Epithelial cell of proximal tubule (primary cell): ENCODE measurements around the gene CHD5. TPM values are rescaled to one million over a fixed set of nuclear protein-coding genes. Genes with fewer than 3 reads are reported as not detected.

Source experiments
- DNase-seq: peaks from one replicate; pipeline ENCODE4 v3.0.0-alpha.2; 2011; ENCODE audit warnings: low read depth
- H3K4me3 ChIP-seq: 2 replicates; pipeline ENCODE4 v1.5.1; 2011; ENCODE audit warnings: low read depth, mild to moderate bottlenecking, low read length
- total RNA-seq: library from RNA; depleted of rRNA; stranded (reverse); fragments of >200 nt; gene quantifications from 2 replicates; pipeline ENCODE4 v1.2.3, GENCODE V29; 2015
- TF ChIP-seq, protein P1 (sequence below): conservative IDR thresholded peaks from 2 replicates; pipeline ENCODE4 v1.5.1; 2012; ENCODE audit warnings: low read depth, mild to moderate bottlenecking, low read length

CHD5 gene
- total RNA-seq, 1 donor from 2014 or later: under 0.01 TPM

DNA sequence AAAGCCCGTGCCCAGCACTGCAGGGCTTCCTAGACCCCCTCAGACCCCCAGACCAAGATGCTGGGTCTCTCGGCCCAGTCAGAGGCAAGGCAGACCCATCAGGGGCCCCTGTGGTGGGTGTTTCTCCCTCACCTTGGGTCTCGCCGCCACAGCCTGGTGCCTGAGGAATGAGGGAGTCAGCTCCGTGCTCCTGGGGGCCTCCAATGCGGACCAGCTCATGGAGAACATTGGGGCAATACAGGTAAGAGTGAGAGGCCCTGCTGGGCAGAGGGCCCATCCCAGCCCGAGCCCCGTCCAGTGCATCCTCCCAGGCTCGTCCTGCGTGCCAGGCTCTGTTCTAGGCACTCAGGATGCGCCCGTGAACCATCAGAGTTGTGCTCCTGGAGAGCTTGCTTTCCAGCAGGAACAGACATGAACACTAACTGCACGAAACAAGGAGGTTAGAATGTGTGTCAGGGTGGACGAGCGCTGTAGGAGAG lies 83.0 kb downstream of the CHD5 start:
- TF ChIP-seq, protein P1, sequence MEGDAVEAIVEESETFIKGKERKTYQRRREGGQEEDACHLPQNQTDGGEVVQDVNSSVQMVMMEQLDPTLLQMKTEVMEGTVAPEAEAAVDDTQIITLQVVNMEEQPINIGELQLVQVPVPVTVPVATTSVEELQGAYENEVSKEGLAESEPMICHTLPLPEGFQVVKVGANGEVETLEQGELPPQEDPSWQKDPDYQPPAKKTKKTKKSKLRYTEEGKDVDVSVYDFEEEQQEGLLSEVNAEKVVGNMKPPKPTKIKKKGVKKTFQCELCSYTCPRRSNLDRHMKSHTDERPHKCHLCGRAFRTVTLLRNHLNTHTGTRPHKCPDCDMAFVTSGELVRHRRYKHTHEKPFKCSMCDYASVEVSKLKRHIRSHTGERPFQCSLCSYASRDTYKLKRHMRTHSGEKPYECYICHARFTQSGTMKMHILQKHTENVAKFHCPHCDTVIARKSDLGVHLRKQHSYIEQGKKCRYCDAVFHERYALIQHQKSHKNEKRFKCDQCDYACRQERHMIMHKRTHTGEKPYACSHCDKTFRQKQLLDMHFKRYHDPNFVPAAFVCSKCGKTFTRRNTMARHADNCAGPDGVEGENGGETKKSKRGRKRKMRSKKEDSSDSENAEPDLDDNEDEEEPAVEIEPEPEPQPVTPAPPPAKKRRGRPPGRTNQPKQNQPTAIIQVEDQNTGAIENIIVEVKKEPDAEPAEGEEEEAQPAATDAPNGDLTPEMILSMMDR: no peak
- DNase-seq: no peak
- no peak overlapping the region for H3K4me3 ChIP-seq

DNA sequence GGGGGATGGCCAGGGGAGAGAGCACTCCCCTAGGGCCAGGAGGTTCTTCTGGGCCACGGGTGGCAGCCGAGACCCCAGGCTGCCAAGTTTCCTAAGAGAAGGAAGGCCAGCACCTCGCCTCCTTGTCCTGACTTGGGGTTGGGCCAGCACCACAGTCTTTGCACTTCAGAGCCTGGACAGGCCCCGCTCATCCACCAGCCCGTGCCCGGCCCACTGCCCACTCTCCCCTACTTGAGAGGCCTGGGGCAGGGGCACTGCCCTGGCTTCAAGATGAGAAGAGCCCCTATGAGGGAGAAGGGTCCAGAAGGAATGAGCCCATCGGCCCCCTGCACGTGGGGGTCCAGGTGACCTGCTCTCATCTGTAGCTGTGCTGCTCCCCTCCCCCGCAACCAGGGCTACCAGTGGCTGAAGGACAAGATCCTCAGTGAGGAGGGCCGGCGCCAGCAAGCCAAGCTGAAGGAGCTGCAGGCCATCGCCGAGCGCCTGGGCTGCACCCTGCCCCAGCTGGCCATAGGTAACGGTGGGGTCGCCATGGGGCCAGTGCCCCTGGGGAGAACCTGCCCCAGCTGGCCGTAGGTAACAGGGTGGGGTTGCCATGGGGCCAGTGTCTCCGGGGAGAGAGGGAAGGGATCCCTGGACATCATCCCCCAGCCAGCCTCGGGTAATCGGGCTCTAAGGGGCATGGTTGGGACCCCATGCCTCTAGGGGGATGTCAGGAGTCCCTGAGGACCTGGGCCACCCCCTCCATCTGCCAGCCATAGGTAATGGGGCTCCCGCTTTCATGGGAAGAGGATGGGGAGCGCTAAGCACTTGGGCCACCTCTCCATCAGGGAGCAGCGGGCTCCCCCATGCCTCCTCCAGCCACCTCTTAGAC lies 83.6 kb downstream of the CHD5 start:
- TF ChIP-seq, protein P1: no peak
- no peak overlapping the region for H3K4me3 ChIP-seq
- no peak for DNase-seq

DNA sequence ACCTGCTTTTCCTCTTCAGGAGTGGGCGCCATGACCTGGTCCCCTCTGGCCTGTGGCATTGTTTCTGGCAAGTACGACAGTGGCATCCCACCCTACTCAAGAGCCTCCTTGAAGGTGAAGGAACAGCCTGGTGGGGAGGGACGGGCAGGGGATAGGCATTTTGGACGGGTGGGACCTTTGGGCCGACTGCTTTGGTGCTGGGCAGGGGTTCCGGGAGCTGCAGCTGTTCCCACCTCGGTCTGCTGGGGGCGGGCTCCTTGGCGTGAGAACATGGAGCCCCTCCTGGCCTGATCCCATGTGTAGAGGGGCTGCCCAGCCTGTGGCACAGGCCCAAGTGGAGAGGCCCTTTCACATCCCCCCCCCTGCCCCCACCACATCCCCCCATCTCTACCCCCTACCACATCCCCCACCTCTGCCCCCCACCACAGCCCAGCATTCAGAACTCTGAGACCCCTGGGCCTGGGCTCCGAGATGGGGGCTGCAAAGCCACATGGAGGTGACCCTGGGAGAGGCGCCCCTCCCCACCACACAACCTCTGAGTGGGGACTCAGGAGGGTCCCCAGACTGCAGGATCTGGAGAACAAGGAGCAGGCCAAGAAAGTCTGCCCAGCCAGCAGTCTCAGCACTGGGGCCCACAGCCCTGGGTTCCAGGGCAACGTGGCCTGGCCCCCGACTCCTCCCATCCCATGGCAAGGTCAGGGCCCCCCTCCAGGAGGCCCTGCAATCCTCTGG lies 84.4 kb downstream of the CHD5 start:
- DNase-seq: no peak
- TF ChIP-seq, protein P1: no peak
- no peak overlapping the region for H3K4me3 ChIP-seq

DNA sequence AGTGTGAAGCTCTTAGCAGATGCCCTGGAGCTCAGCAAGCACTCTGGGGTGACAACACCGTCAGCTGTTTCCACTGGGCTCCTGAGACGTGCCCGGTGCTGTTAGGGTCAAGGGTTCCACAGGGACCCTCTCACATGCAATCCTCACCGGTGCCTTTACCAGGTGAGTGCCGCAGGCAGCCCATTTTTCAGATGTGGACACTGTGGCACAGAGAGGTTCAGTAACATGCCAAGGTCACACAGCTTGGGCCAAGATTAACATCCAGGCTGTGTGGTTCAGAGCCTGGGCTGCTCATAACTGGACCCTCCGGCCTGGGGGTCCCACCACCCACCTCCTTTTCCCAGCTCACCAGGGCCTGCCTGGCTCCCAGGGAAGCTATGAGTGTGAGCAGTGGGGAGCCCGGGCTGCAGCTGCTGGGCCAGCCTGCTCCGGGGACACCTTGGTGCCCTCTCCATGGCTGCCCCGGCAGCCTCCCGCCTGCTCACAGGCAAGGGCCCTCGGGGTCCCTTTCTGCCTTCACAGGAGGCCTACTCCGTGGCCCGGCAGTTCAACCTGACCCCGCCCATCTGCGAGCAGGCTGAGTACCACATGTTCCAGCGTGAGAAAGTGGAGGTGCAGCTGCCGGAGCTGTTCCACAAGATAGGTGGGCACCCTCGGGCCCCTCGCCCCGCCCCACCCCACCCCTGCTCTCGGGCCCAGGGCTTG lies 85.2 kb downstream of the CHD5 start:
- no peak for DNase-seq
- no peak overlapping the region for H3K4me3 ChIP-seq
- TF ChIP-seq, protein P1: no peak

DNA sequence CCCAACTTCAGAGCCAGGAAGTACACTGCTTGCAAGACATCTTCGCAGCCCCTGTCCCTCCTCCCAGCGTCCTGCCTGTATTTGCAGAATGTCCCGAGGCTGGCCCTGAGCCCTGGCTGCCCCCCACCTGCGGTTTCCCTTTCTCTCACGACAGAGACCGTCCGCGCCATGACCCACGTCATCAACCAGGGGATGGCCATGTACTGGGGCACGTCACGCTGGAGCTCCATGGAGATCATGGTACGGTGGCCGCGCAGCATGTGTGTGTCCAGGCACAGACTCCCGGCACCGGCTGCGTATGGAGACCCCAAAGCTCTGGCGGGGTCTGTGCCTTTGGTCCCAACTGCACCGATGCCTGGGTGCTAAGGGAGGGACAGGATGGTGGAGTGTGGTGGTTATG lies 85.9 kb downstream of the CHD5 start:
- no peak for DNase-seq
- TF ChIP-seq, protein P1: no peak
- H3K4me3 ChIP-seq: no peak overlapping the region

DNA sequence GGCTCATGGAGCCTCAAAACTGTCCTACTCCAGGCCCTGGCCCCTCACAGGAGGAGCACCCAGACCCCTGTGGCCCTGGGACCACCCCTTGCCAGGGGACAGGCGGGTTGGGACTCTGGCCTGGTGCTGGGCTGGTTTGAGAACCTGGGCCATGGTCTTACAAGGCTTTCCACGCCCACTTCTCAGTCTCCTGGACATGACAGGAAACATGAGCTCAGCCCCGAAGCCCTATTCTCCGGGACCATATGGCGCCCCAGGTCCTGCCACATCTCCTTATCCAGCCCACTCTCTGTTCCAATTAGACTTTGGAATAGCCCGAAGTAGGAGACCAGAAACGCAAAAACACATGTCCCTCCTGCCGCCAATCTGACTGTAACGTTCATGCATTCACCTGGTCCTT lies 86.5 kb downstream of the CHD5 start:
- H3K4me3 ChIP-seq: no peak overlapping the region
- TF ChIP-seq, protein P1: no peak
- no peak for DNase-seq
